ENCODE results near the gene RALGAPA2.

DNA sequence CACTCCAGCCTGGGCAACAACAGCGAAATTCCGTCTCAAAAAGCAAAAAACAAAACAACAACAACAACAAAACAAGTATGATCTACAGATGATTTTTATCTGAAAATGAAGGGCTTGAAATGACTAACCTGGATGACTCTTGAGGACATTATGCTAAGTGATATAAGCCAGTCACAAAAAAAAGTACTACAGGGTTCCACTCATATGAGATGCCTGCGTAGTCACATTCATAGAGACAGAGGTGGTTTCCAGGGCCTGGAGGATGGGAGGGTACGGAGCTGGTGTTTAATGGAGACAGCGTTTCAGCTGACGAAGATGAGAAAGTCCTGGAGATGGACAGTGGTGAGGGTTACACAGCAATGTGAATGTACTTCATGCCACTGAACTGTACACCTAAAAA lies 352.8 kb downstream of the RALGAPA2 start:
- TF ChIP-seq, protein P1, sequence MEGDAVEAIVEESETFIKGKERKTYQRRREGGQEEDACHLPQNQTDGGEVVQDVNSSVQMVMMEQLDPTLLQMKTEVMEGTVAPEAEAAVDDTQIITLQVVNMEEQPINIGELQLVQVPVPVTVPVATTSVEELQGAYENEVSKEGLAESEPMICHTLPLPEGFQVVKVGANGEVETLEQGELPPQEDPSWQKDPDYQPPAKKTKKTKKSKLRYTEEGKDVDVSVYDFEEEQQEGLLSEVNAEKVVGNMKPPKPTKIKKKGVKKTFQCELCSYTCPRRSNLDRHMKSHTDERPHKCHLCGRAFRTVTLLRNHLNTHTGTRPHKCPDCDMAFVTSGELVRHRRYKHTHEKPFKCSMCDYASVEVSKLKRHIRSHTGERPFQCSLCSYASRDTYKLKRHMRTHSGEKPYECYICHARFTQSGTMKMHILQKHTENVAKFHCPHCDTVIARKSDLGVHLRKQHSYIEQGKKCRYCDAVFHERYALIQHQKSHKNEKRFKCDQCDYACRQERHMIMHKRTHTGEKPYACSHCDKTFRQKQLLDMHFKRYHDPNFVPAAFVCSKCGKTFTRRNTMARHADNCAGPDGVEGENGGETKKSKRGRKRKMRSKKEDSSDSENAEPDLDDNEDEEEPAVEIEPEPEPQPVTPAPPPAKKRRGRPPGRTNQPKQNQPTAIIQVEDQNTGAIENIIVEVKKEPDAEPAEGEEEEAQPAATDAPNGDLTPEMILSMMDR (conservative IDR thresholded peaks at IDR 0.05; ENCODE audit: low read length), result no peak
- no peak for TF ChIP-seq EZH2phosphoT487 (IDR thresholded peaks at IDR 0.05; ENCODE audit: borderline replicate concordance)
